Kidney epithelial cell (primary cell): Measurements from ENCODE around the gene CAMSAP2. TPM values are rescaled to one million over a fixed set of nuclear protein-coding genes. Genes with fewer than 3 reads are reported as not detected.

Source experiments
- DNase-seq: peaks from one replicate; pipeline ENCODE4 v3.0.0-alpha.2; 2010; ENCODE audit warnings: low read depth
- H3K27me3 ChIP-seq: 2 replicates; pipeline ENCODE4 v1.6.0; 2011; ENCODE audit warnings: low read length; ENCODE audit not compliant: control insufficient read depth, insufficient read depth
- H3K36me3 ChIP-seq: 2 replicates; pipeline ENCODE4 v1.5.1; 2011; ENCODE audit warnings: low read length; ENCODE audit not compliant: control insufficient read depth, insufficient read depth
- H3K4me3 ChIP-seq: 2 replicates; pipeline ENCODE4 v1.5.1; 2011; ENCODE audit warnings: low read depth, mild to moderate bottlenecking, control low read depth, low read length
- CTCF ChIP-seq: IDR thresholded peaks from 2 replicates; pipeline ENCODE4 v1.5.1; 2011; ENCODE audit warnings: mild to moderate bottlenecking, moderate library complexity, low read length, control low read depth, inconsistent platforms; ENCODE audit not compliant: insufficient read depth, poor library complexity, severe bottlenecking
- total RNA-seq: library from RNA; depleted of rRNA; stranded (reverse); fragments of >200 nt; gene quantifications from 2 replicates; pipeline ENCODE4 v1.2.3, GENCODE V29; 2015

The CAMSAP2 gene
- total RNA-seq, 1 donor from 2014 or later: 31.9 TPM

- no peak overlapping the region for H3K4me3 ChIP-seq
- no peak for DNase-seq
- no peaks in the 10 kb centered on the region for H3K36me3 ChIP-seq
- no peaks in the 10 kb centered on the region for H3K27me3 ChIP-seq
- no peak for TF ChIP-seq CTCF
Observed at GRCh38 chr1:200778766-200779165, 40.1 kb downstream of the CAMSAP2 start.

- DNase-seq: no peak
- no peak for TF ChIP-seq CTCF
- H3K4me3 ChIP-seq: no peak overlapping the region
- no peaks in the 10 kb centered on the region for H3K36me3 ChIP-seq
- H3K27me3 ChIP-seq: no peaks in the 10 kb centered on the region
Observed at GRCh38 chr1:200779326-200779725, 40.6 kb downstream of the CAMSAP2 start.

- no peak overlapping the region for H3K4me3 ChIP-seq
- no peak for DNase-seq
- TF ChIP-seq CTCF: no peak
- H3K36me3 ChIP-seq: no peaks in the 10 kb centered on the region
- H3K27me3 ChIP-seq: no peaks in the 10 kb centered on the region
Observed at GRCh38 chr1:200780545-200781369, 42.1 kb downstream of the CAMSAP2 start.

- no peaks in the 10 kb centered on the region for H3K36me3 ChIP-seq
- no peak overlapping the region for H3K4me3 ChIP-seq
- no peak for DNase-seq
- TF ChIP-seq CTCF: no peak
- H3K27me3 ChIP-seq: no peaks in the 10 kb centered on the region
Observed at GRCh38 chr1:200783926-200784325, 45.2 kb downstream of the CAMSAP2 start.

GRCh38 chr1:200784576-200784975 is 45.9 kb downstream of the CAMSAP2 start:
- Histone ChIP-seq H3K4me3 (no peak overlapping the region), H3K27me3 (no peaks in the 10 kb centered on the region), H3K36me3 (no peaks in the 10 kb centered on the region)
- TF ChIP-seq CTCF: no peak
- DNase-seq: no peak

- Histone ChIP-seq H3K4me3 (no peak overlapping the region), H3K36me3 (no peaks in the 10 kb centered on the region), H3K27me3 (no peaks in the 10 kb centered on the region)
- TF ChIP-seq CTCF: no peak
- DNase-seq: no peak
Observed at GRCh38 chr1:200786788-200787187, 48.1 kb downstream of the CAMSAP2 start.
